IMR-90 (cell line): Measurements from ENCODE around the gene TUBA3E. TPM values are rescaled to one million over a fixed set of nuclear protein-coding genes. Genes with fewer than 3 reads are reported as not detected.

Experiments used
- ATAC-seq: fragments of 200-7000 bp; cut with Tn5 transposase; 2 replicates; pipeline ENCODE4 v1.9.1; 2020; ENCODE audit warnings: low read depth, mild to moderate bottlenecking, moderate library complexity
- BruUV-seq: library from RNA; stranded (reverse); fragments of 400-500 nt; replicated peaks from 2 replicates; lab custom pipeline; 2021; lab: Mats Ljungman, UMichigan
- CTCF ChIA-PET: fragments of 300-600 bp; formaldehyde crosslinking; extraction: SDS; loops from one replicate; lab custom pipeline; 2021; ENCODE audit warnings: antibody characterized with exemption; lab: Yijun Ruan, JAX
- POLR2A ChIA-PET: fragments of 300-600 bp; sonication (Branson Sonifier 250); formaldehyde crosslinking; loops from one replicate; lab custom pipeline; 2022; ENCODE audit warnings: antibody characterized with exemption; ENCODE audit not compliant: unreplicated experiment; lab: Charles Lee
- DNase-seq: peaks from one replicate; pipeline ENCODE4 v3.0.0; 2013
- H2AFZ ChIP-seq: replicated peaks from 2 replicates; pipeline ENCODE3; 2013; ENCODE audit warnings: low read length, mild to moderate bottlenecking; ENCODE audit not compliant: poor library complexity
- H2AK5ac ChIP-seq: 2 replicates; pipeline ENCODE4 v1.6.1; 2013; ENCODE audit warnings: low read depth, low read length, inconsistent platforms
- H2AK9ac ChIP-seq: replicated peaks from 2 replicates; pipeline ENCODE3; 2013; ENCODE audit warnings: mild to moderate bottlenecking, low read depth, low read length, moderate library complexity; ENCODE audit not compliant: poor library complexity
- H2BK120ac ChIP-seq: 2 replicates; pipeline ENCODE4 v1.6.1; 2013; ENCODE audit warnings: low read depth, low read length, inconsistent platforms
- H2BK15ac ChIP-seq: 3 replicates; pipeline ENCODE4 v1.6.1; 2013; ENCODE audit warnings: low read depth, low read length, inconsistent platforms
- H2BK20ac ChIP-seq: 2 replicates; pipeline ENCODE4 v1.6.1; 2013; ENCODE audit warnings: low read depth, mild to moderate bottlenecking, inconsistent platforms, low read length, moderate library complexity
- H2BK5ac ChIP-seq: 2 replicates; pipeline ENCODE4 v1.6.1; 2013; ENCODE audit warnings: mild to moderate bottlenecking, low read depth, low read length, inconsistent platforms; ENCODE audit not compliant: poor library complexity, severe bottlenecking
- H3K14ac ChIP-seq: replicated peaks from 2 replicates; pipeline ENCODE4 v1.6.1; 2013; ENCODE audit warnings: low read depth, low read length, inconsistent platforms
- H3K18ac ChIP-seq: 2 replicates; pipeline ENCODE4 v1.6.1; 2013; ENCODE audit warnings: low read depth, low read length, control low read depth
- H3K23ac ChIP-seq: 2 replicates; pipeline ENCODE4 v1.6.1; 2013; ENCODE audit warnings: low read depth, low read length, inconsistent platforms
- H3K27ac ChIP-seq: 2 replicates; pipeline ENCODE4 v1.5.1; 2013; ENCODE audit warnings: mild to moderate bottlenecking, control low read depth, low read length; ENCODE audit not compliant: insufficient read depth
- H3K27me3 ChIP-seq: 2 replicates; pipeline ENCODE4 v1.6.1; 2013; ENCODE audit warnings: low read length; ENCODE audit not compliant: control insufficient read depth, insufficient read depth
- H3K36me3 ChIP-seq: 2 replicates; pipeline ENCODE4 v1.6.1; 2013; ENCODE audit warnings: low read length, mixed read lengths; ENCODE audit not compliant: control insufficient read depth, insufficient read depth
- H3K4ac ChIP-seq: 2 replicates; pipeline ENCODE4 v1.6.1; 2013; ENCODE audit warnings: low read depth, low read length, inconsistent platforms
- H3K4me1 ChIP-seq: 2 replicates; pipeline ENCODE4 v1.6.1; 2013; ENCODE audit warnings: low read length, mixed read lengths; ENCODE audit not compliant: control insufficient read depth, insufficient read depth
- H3K4me2 ChIP-seq: 2 replicates; pipeline ENCODE4 v1.6.1; 2013; ENCODE audit warnings: low read depth, mild to moderate bottlenecking, control low read depth, low read length, moderate library complexity
- H3K4me3 ChIP-seq: 2 replicates; pipeline ENCODE4 v1.5.1; 2013; ENCODE audit warnings: low read depth, mild to moderate bottlenecking, control low read depth, low read length, moderate library complexity; ENCODE audit not compliant: insufficient read depth
- H3K56ac ChIP-seq: 2 replicates; pipeline ENCODE4 v1.6.1; 2013; ENCODE audit warnings: low read length, inconsistent platforms; ENCODE audit not compliant: insufficient read depth; ENCODE audit errors: extremely low read depth
- H3K79me1 ChIP-seq, 2 experiments: 2 replicates each; pipeline ENCODE4 v1.6.1; 2013; ENCODE audit warnings: low read length in 2 of 2, inconsistent platforms in 1 of 2, low read depth in 1 of 2
- H3K9ac ChIP-seq: 2 replicates; pipeline ENCODE4 v1.6.1; 2013; ENCODE audit warnings: low read depth, low read length, control low read depth
- H3K9me1 ChIP-seq: 2 replicates; pipeline ENCODE4 v1.6.1; 2013; ENCODE audit warnings: low read length, inconsistent platforms; ENCODE audit not compliant: insufficient read depth
- H3K9me3 ChIP-seq: 2 replicates; pipeline ENCODE4 v1.6.1; 2013; ENCODE audit warnings: low read length; ENCODE audit not compliant: control insufficient read depth, insufficient read depth
- H4K20me1 ChIP-seq: 2 replicates; pipeline ENCODE4 v1.6.1; 2013; ENCODE audit warnings: low read length, inconsistent platforms; ENCODE audit not compliant: insufficient read depth
- H4K5ac ChIP-seq: 2 replicates; pipeline ENCODE4 v1.6.1; 2013; ENCODE audit warnings: mild to moderate bottlenecking, low read depth, low read length, control low read depth
- H4K8ac ChIP-seq, 2 experiments: 2 replicates each; pipeline ENCODE4 v1.6.1; 2013; ENCODE audit warnings: low read depth in 2 of 2, low read length in 2 of 2, control low read depth in 1 of 2, inconsistent platforms in 1 of 2
- H4K91ac ChIP-seq: 2 replicates; pipeline ENCODE4 v1.6.1; 2013; ENCODE audit warnings: low read depth, low read length, inconsistent platforms; ENCODE audit not compliant: insufficient read depth
- CTCF ChIP-seq: conservative IDR thresholded peaks from 2 replicates; pipeline ENCODE4 v1.5.1; 2012; ENCODE audit warnings: mild to moderate bottlenecking, low read depth, low read length, improper control_type of control experiment
- ELK1 ChIP-seq: fragments of 150-350 bp; IDR thresholded peaks from 2 replicates; pipeline ENCODE4 v1.6.1; 2016; ENCODE audit warnings: low read depth, mild to moderate bottlenecking, low read length, moderate library complexity, borderline replicate concordance
- MAFK ChIP-seq: IDR thresholded peaks from 2 replicates; pipeline ENCODE4 v1.6.1; 2012; ENCODE audit warnings: low read depth, low read length, improper control_type of control experiment
- MXI1 ChIP-seq: IDR thresholded peaks from 2 replicates; pipeline ENCODE4 v1.6.1; 2012; ENCODE audit warnings: low read depth, mild to moderate bottlenecking, low read length, moderate library complexity, borderline replicate concordance
- NFE2L2 ChIP-seq: fragments of 150-350 bp; IDR thresholded peaks from 2 replicates; pipeline ENCODE4 v1.6.1; 2016; ENCODE audit warnings: low read depth, mild to moderate bottlenecking, low read length
- RFX5 ChIP-seq: IDR thresholded peaks from 2 replicates; pipeline ENCODE4 v1.8.0; 2012; ENCODE audit warnings: low read depth, mild to moderate bottlenecking, low read length, moderate library complexity
- WGBS, 2 experiments: methylation state at CpG; one replicate each; pipeline versions ENCODE4 v1.1.5 to v1.1.7; 2013; ENCODE audit warnings: missing lambda C conversion rate in 2 of 2; ENCODE audit not compliant: insufficient read length in 1 of 2; ENCODE audit errors: extremely low coverage in 2 of 2; 5-methylcytosine and 5-hydroxymethylcytosine counted together
- dilution Hi-C: fragments of 300-500 bp; cut with HindIII; formaldehyde crosslinking; loops from one replicate; pipeline ENCODE4 v1.14.3; 2018; ENCODE audit warnings: low sequenced_read_pairs; ENCODE audit not compliant: unreplicated experiment
- in situ Hi-C: fragments of 300-500 bp; cut with MboI; formaldehyde crosslinking; loops from 3 replicates; pipeline ENCODE4 v1.14.3; 2019; ENCODE audit warnings: low sequenced_read_pairs, inconsistent platforms, mixed read lengths
- intact Hi-C: fragments of 100-400 bp; cut with micrococcal nuclease; formaldehyde crosslinking; loops from 2 replicates; pipeline ENCODE4 v1.10.0; 2022
- polyA plus RNA-seq, 3 experiments: library from polyadenylated mRNA; depleted of rRNA; stranded (reverse); fragments of >200 nt; gene quantifications; 2 replicates each; pipeline ENCODE4 v1.2.3, GENCODE V29; 2012; ENCODE audit warnings: low replicate concordance in 1 of 3
- total RNA-seq: library from RNA; depleted of rRNA; stranded (reverse); fragments of >200 nt; gene quantifications from 2 replicates; pipeline ENCODE4 v1.2.3, GENCODE V29; 2012

TUBA3E gene
- total and polyA plus RNA-seq, 2 of the 4 experiments (the other 2 are of a cell fraction), result not detected

- Histone ChIP-seq H4K20me1 (0 out of 2 replicates have a peak, but pooled peaks cover 2% of the 10 kb centered on the region), H3K4me3 (peak overlapping the region; percentile 70; the same call in 1 of the 2 replicates), H3K56ac (no peak overlapping the region), H3K23ac (no peak overlapping the region; the same call in 1 of the 2 replicates), H4K91ac (no peak overlapping the region), H4K8ac (peak overlapping the region; percentile 76 to 82; a peak in 2 of 4 replicates), H3K18ac (no peak overlapping the region), H3K79me1 (peaks cover 8 to 30% of the 10 kb centered on the region in 2 experiments), H3K4ac (peak overlapping the region; percentile 22; the same call in 1 of the 2 replicates), H3K36me3 (peaks cover 9% of the 10 kb centered on the region), H2AK9ac (peak overlapping the region; percentile 28), H2BK5ac (no peak overlapping the region), H2BK15ac (no peak overlapping the region), H3K27me3 (no peaks in the 10 kb centered on the region), H3K14ac (peak overlapping the region; percentile 87), H2BK120ac (no peak overlapping the region), H3K4me1 (peaks cover 8% of the 10 kb centered on the region), H3K27ac (peak overlapping the region; percentile 66), H4K5ac (no peak overlapping the region; the same call in 1 of the 2 replicates), H3K9me3 (no peaks in the 10 kb centered on the region), H2BK20ac (no peak overlapping the region), H3K9ac (peak overlapping the region; percentile 88; the same call in 1 of the 2 replicates), H2AFZ (peak overlapping the region; percentile 63), H2AK5ac (no peak overlapping the region), H3K4me2 (peak overlapping the region; percentile 81; the same call in 1 of the 2 replicates), H3K9me1 (peaks cover 3% of the 10 kb centered on the region; the same call in 1 of the 2 replicates)
- dilution Hi-C loops (no loop called here), in situ Hi-C loops (loop anchor here (5.0 kb wide), 1 partner anchor 149 kb away; no protein-coding TSS in a partner anchor), intact Hi-C loops (no loop called here)
- ChIA-PET CTCF (no interaction called here), POLR2A (no interaction called here)
- WGBS, 2 experiments, result no CpG with 5 or more reads among the region's 26 CpGs
- DNase-seq (peak; percentile 11), ATAC-seq (no peak)
- TF ChIP-seq NFE2L2 (no peak), CTCF (no peak), MAFK (no peak), ELK1 (no peak), RFX5 (no peak), MXI1 (0 out of 2 replicates have a peak, but pooled peaks have one; percentile 26)
- no TSS peak for BruUV-seq
These were observed 14.5 kb downstream of the TUBA3E start for GRCh38 chr2:130183512-130184373.
